GM11168 (cell line): ENCODE results near the gene FOXL2NB.

Source experiments
- in situ Hi-C: fragments of 300-500 bp; cut with MboI; formaldehyde crosslinking; loops from one replicate; pipeline ENCODE4 v1.12.0; 2022; ENCODE audit warnings: low sequenced_read_pairs; ENCODE audit not compliant: unreplicated experiment

The FOXL2NB gene

GRCh38 chr3:138942861-138943623 is 4.0 kb upstream of the FOXL2NB start:
- in situ Hi-C loops = no loop called here

DNA sequence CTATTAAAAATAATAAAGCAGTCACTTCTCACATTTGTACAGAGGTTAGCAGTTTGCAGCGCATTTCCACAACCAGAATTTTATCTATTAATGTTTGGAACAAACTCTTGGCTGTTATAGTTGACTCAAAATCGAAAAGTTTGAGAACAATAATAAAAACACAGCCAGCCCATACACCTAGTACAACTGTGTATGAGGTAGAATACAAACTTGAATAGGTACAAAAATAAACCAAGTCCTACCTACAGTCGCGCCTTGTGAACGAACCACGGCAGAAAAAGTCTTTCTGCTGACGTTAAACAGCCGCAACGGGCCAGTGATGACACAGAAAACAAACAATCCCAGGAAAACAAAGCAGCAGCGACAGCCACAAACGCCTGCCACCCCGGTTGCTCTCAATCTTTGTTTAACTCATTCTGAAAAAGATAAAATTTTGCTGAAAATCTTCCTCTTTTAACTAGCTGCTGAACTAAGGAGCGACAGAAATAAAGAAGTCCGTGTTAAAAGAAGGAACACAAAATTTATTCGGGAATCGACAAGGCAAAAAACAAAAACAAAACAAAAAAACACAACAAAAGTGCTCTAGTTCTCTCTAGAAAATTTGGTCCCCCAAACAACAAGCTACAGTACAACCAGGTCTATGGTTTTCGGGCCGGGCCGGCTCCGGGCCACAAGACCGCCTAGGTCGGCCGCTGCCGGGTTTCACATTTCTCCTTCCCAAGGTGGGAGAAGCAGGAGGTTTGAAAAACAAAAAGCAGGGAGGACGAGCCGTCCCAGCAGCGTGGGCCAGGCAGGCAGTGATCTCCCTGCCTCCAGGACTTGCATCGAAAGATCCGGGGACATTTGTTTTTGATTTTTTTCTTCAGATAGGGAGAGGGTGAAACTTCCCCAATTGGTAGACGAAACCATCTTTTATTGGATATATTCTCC is 3.0 kb upstream of the FOXL2NB start:
- in situ Hi-C loops = no loop called here

- in situ Hi-C loops = no loop called here
These were observed 2.4 kb upstream of the FOXL2NB start for GRCh38 chr3:138944654-138944928.

- in situ Hi-C loops = no loop called here
These were observed 1.9 kb upstream of the FOXL2NB start for GRCh38 chr3:138944929-138945708.

GRCh38 chr3:138945709-138946662 is 1.0 kb upstream of the FOXL2NB start:
- in situ Hi-C loops = no loop called here

DNA sequence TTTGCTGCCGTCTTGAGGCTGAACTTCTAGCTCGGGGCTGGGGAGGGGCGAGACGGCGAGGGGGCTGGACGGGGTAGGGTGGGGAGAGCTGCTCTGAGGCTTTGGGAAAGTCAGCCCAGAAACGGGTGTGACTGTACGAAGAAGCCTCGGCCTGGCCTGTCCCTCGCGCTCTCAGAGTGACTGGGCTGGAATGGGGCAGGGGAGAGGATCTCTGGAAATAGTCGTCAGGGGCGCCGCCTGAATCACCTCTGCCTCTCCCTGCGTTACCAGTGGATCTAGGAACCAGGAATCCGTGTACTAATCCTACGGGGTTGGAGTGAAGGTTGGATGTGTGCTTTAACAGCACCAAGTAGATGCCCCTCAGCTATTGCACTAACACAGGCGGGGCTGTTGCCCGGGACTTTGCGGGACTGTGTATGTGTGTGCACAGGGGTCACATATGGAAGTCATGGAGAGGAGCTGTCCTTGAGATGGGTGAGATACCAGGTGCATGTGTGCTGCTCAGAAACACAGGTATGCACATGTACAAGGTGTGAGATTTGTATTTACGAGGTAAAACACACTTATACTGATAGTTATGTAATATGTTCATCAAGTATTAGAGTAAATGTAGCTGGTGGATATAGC is 591 bp downstream of the FOXL2NB start:
- in situ Hi-C loops = no loop called here

GRCh38 chr3:138948371-138949001 is 1.5 kb downstream of the FOXL2NB start:
- in situ Hi-C loops = no loop called here

GRCh38 chr3:138949002-138949418 is 2.0 kb downstream of the FOXL2NB start:
- in situ Hi-C loops = no loop called here

- in situ Hi-C loops = no loop called here
These were observed 2.5 kb downstream of the FOXL2NB start for GRCh38 chr3:138949445-138950005.

GRCh38 chr3:138950006-138950644 is 3.1 kb downstream of the FOXL2NB start:
- in situ Hi-C loops = no loop called here

GRCh38 chr3:138950701-138951100 is 3.7 kb downstream of the FOXL2NB start:
- in situ Hi-C loops = no loop called here

GRCh38 chr3:138960417-138960852 is 13.4 kb downstream of the FOXL2NB start:
- in situ Hi-C loops = no loop called here

DNA sequence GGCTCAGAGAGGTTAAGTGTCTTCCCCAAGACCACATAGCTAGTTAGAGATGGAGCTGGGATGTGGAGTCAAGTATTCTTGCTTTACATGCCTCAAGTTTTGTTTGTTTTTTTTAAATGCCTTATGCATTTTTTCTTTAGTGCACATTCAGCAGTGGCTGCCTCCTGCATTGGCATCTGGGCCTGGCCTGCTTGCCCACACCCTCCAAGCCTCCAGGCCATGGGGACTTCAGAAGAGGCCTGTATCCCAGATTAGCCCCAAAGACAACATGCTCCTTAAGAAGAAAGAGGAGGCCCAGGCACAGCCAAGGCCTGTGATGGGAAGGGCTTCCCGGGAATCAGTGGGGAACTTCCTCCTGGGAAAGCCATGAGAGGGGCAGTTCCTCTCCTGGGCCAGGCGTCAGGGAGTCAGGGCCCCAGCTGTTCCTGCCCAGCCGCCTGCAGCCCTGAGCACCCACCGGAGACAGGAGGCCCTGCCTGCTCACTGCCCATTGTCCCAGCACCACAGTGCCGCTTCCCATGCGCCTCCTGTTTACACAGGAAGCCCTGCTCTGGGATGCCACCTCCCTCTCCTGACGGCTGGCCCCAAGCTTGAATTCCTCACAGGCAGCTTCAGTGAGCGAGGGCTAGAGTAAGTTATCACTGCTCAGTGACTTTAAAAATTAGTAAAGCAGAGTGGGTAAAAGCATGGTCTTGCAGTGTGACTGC is 16.0 kb downstream of the FOXL2NB start:
- in situ Hi-C loops = no loop called here

- in situ Hi-C loops = no loop called here
These were observed 17.2 kb downstream of the FOXL2NB start for GRCh38 chr3:138964264-138964663.

GRCh38 chr3:138964923-138965322 is 17.9 kb downstream of the FOXL2NB start:
- in situ Hi-C loops = no loop called here

DNA sequence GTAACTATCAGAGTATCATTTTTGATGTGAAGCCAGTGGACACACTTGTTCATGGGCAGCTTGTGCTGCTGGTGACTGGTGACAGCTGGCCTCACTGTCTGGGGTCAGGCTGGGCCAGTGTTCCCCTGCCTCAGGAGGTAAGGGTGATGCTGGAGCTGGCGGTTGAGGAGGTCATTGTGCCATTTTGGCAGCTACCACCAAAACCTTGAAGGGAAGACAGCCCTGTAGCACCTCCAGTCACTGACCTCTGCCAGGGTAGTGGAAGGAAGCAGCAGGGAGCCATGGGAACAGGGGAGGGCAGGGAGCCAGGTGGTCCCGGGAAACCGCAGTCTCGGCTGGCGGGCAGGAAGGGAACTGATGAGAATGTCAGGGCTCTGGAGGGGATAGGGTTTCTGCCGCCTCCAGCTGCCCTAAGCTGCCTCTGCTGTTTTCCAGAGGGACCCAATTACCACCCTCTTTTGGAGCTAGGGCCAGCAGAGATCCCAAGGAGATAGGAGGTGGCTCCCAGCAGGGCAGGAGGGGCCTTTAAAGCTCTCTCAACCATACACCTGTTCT is 24.8 kb downstream of the FOXL2NB start:
- in situ Hi-C loops = no loop called here

DNA sequence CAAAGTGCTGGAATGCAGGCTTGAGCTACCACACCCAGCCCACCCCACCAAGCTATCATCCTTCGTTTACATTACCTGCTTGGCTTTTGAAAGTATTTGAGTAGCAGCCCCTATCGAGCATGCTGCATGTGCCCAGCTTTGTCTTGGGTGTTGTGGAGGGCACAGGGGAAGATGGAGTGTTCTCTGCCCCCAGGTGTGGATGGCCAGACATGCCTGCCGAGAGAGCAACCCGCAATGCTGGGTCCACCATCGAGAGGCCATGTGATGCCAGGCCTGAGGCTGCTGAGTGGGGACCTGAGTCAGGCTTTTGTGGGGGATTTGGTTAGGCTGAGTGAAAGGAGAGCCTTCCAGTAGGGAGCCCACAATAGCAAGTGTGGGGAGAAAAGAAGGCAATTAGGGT is 25.9 kb downstream of the FOXL2NB start:
- in situ Hi-C loops = no loop called here
